ENCODE measurements around the gene POLR3A. TPM values are rescaled to one million over a fixed set of nuclear protein-coding genes. Genes with fewer than 3 reads are reported as not detected.

The POLR3A gene
- total RNA-seq, 1 experiment from 2014 or later = 38.0 TPM

- peaks cover 40 to 65% (median 62%) of the 10 kb centered on the region in 3 experiments; a peak in 6 of 7 replicates for H3K36me3 Mint-ChIP-seq (ENCODE audit: insufficient read depth in 1 of 3, low read depth in 3 of 3)
- no peak overlapping the region for H4K5ac ChIP-seq (ENCODE audit: insufficient read length, low read depth, low read length)
- H3K23ac ChIP-seq (ENCODE audit: insufficient read length, low read depth, low read length) = no peak overlapping the region
- no CpG with 5 or more reads among the region's 3 CpGs for WGBS (ENCODE audit: extremely low coverage, insufficient read length, low lambda C conversion rate)
- no peak overlapping the region for H2BK20ac ChIP-seq (ENCODE audit: low read depth, low read length, poor library complexity, severe bottlenecking)
- H3T11ph ChIP-seq (ENCODE audit: low read length) = no peak overlapping the region
- no peak overlapping the region for H4K91ac ChIP-seq (ENCODE audit: insufficient read length, low read depth, low read length)
- H3K4ac ChIP-seq (ENCODE audit: low read depth, low read length) = no peak overlapping the region
- H3K4me1 ChIP-seq (ENCODE audit: insufficient read depth, low read length) = no peaks in the 10 kb centered on the region
- H3K14ac ChIP-seq (ENCODE audit: insufficient read depth, low read length) = no peak overlapping the region
- H3K4me1 Mint-ChIP-seq = peaks cover 7 to 9% of the 10 kb centered on the region in 2 experiments
- no peak overlapping the region for H2AK5ac ChIP-seq (ENCODE audit: insufficient read length, low read length)
- no peak overlapping the region for H3K4me3 Mint-ChIP-seq
- H4K20me1 ChIP-seq (ENCODE audit: control insufficient read depth, insufficient read depth, insufficient read length) = no peaks in the 10 kb centered on the region
- H4K8ac ChIP-seq (replicated peaks; ENCODE audit: insufficient read length, low read depth, low read length) = no peak overlapping the region
- H3K4me2 ChIP-seq (ENCODE audit: insufficient read depth, insufficient read length, low read length) = no peak overlapping the region
- no peak overlapping the region for H3K9ac ChIP-seq (ENCODE audit: extremely low read depth, insufficient read length, low read length)
- H2BK15ac ChIP-seq (ENCODE audit: low read depth, low read length) = no peak overlapping the region
- no peaks in the 10 kb centered on the region for H3K9me3 Mint-ChIP-seq
- no peak overlapping the region for H2BK5ac ChIP-seq (ENCODE audit: insufficient read length, low read length)
- H3K27me3 Mint-ChIP-seq (ENCODE audit: low read depth) = no peaks in the 10 kb centered on the region
- no peaks in the 10 kb centered on the region for H3K23me2 ChIP-seq (ENCODE audit: insufficient read length, low read depth, low read length, poor library complexity, severe bottlenecking)
- H3K79me1 ChIP-seq (ENCODE audit: insufficient read depth, low read depth, low read length, poor library complexity, severe bottlenecking) = no peaks in the 10 kb centered on the region
- H2BK12ac ChIP-seq (ENCODE audit: insufficient read length, low read depth, low read length) = no peak overlapping the region
- no peak overlapping the region for H3K27ac Mint-ChIP-seq
- no peak overlapping the region for H3K27ac ChIP-seq (ENCODE audit: insufficient read length, low read depth, low read length)
- H3K9me3 ChIP-seq (ENCODE audit: control insufficient read depth, low read depth, low read length) = no peaks in the 10 kb centered on the region
- H3K56ac ChIP-seq (ENCODE audit: insufficient read length, low read depth, low read length) = no peak overlapping the region
- no peaks in the 10 kb centered on the region for H3K27me3 ChIP-seq (ENCODE audit: insufficient read depth, low read length)
- TF ChIP-seq CTCF (conservative IDR thresholded peaks at IDR 0.05) = no peak
- DNase-seq = no peak
- no peak overlapping the region for H2BK120ac ChIP-seq (ENCODE audit: low read depth, low read length, poor library complexity, severe bottlenecking)
- H3K79me2 ChIP-seq (ENCODE audit: insufficient read depth, low read length) = no peaks in the 10 kb centered on the region
- no peak overlapping the region for H3K18ac ChIP-seq (ENCODE audit: insufficient read length, low read depth, low read length)
- H2AFZ ChIP-seq (ENCODE audit: low read length) = no peak overlapping the region
Measured at GRCh38 chr10:77977934-77978333, 51.4 kb downstream of the POLR3A start.
